ENCODE data around the gene PCMT1.

GRCh38 chr6:149860513-149860833 lies 110.9 kb downstream of the PCMT1 start:
- TF ChIP-seq CTCF (IDR thresholded peaks at IDR 0.05 in 2 of 3, conservative IDR thresholded peaks at IDR 0.05 in 1 of 3; ENCODE audit: insufficient read depth in 2 of 3, low read depth in 1 of 3, low read length in 3 of 3) = no peak
- no peak for TF ChIP-seq ZNF639 (CRISPR knock-in tag; conservative IDR thresholded peaks at IDR 0.05 in 1 of 2, IDR thresholded peaks at IDR 0.05 in 1 of 2)
- no peak for TF ChIP-seq ZBTB43 (CRISPR knock-in tag; IDR thresholded peaks at IDR 0.05)
